ENCODE measurements around the gene ASPHD2.

Gene ASPHD2

GRCh38 chr22:26479043-26479791 lies 50.2 kb downstream of the ASPHD2 start:
- no peak for DNase-seq

- DNase-seq: peak; percentile 55
Measured at GRCh38 chr22:26479792-26480610, 50.9 kb downstream of the ASPHD2 start.

- DNase-seq: no peak
Measured at GRCh38 chr22:26480611-26480932, 51.5 kb downstream of the ASPHD2 start.

- no peak for DNase-seq
Measured at GRCh38 chr22:26481112-26481693, 52.1 kb downstream of the ASPHD2 start.

GRCh38 chr22:26481694-26482093 lies 52.6 kb downstream of the ASPHD2 start:
- DNase-seq: peak; percentile 61

GRCh38 chr22:26482161-26482560 lies 53.1 kb downstream of the ASPHD2 start:
- DNase-seq: peak; percentile 19

GRCh38 chr22:26483043-26483438 lies 54.0 kb downstream of the ASPHD2 start:
- DNase-seq: no peak

GRCh38 chr22:26483439-26484359 lies 54.6 kb downstream of the ASPHD2 start, which contains the start of the genes HPS4 and SRRD:
HPS4 (minus strand) TSS chr22:26483783; CDS start chr22:26481762, 2,021 bp downstream.
SRRD (plus strand) TSS chr22:26483877; CDS start chr22:26483891, 14 bp downstream.
- DNase-seq: peak; percentile 90

- peak; percentile 38 for DNase-seq
Measured at GRCh38 chr22:26484360-26484706, 55.3 kb downstream of the ASPHD2 start.

GRCh38 chr22:26485013-26485412 lies 56.0 kb downstream of the ASPHD2 start:
- no peak for DNase-seq

GRCh38 chr22:26485806-26486390 lies 56.8 kb downstream of the ASPHD2 start:
- DNase-seq: no peak

GRCh38 chr22:26486394-26486793 lies 57.3 kb downstream of the ASPHD2 start:
- no peak for DNase-seq

GRCh38 chr22:26487996-26488395 lies 58.9 kb downstream of the ASPHD2 start:
- DNase-seq: no peak

- no peak for DNase-seq
Measured at GRCh38 chr22:26489447-26490036, 60.5 kb downstream of the ASPHD2 start.

GRCh38 chr22:26492220-26492619 lies 63.2 kb downstream of the ASPHD2 start:
- DNase-seq: no peak

- no peak for DNase-seq
Measured at GRCh38 chr22:26494506-26494905, 65.4 kb downstream of the ASPHD2 start.
